Nephron progenitor cell (in vitro differentiated cells): ENCODE measurements around the gene HMGN3.

Source experiments
- DNase-seq: peaks from one replicate; pipeline ENCODE4 v3.0.0; 2021
- H3K27ac Mint-ChIP-seq: 2 replicates; pipeline ENCODE4 v1.8.0; 2021; ENCODE audit warnings: mild to moderate bottlenecking, moderate library complexity, mixed read lengths
- H3K27me3 Mint-ChIP-seq: 2 replicates; pipeline ENCODE4 v1.8.0; 2021; ENCODE audit warnings: mild to moderate bottlenecking, low read depth, mixed read lengths; ENCODE audit not compliant: poor library complexity
- H3K36me3 Mint-ChIP-seq: 2 replicates; pipeline ENCODE4 v1.8.0; 2021; ENCODE audit warnings: low read depth, mixed read lengths
- H3K4me1 Mint-ChIP-seq: 2 replicates; pipeline ENCODE4 v1.8.0; 2021; ENCODE audit warnings: mixed read lengths
- H3K4me3 Mint-ChIP-seq: 2 replicates; pipeline ENCODE4 v1.8.0; 2021; ENCODE audit warnings: mild to moderate bottlenecking, moderate library complexity, mixed read lengths
- H3K9me3 Mint-ChIP-seq: 2 replicates; pipeline ENCODE4 v1.8.0; 2021; ENCODE audit warnings: mild to moderate bottlenecking, moderate library complexity, mixed read lengths
- CTCF ChIP-seq: fragments of 200-600 bp; sonication (generic); IDR thresholded peaks from 2 replicates; pipeline ENCODE4 v1.5.0; 2021; ENCODE audit warnings: antibody characterized with exemption

Gene HMGN3

GRCh38 chr6:79186564-79186963 lies 47.9 kb downstream of the HMGN3 start:
- Mint-ChIP-seq H3K4me3 (no peak overlapping the region), H3K36me3 (no peaks in the 10 kb centered on the region), H3K4me1 (no peaks in the 10 kb centered on the region), H3K9me3 (peaks cover 5% of the 10 kb centered on the region), H3K27me3 (no peaks in the 10 kb centered on the region), H3K27ac (no peak overlapping the region)
- TF ChIP-seq CTCF, result no peak
- no peak for DNase-seq

GRCh38 chr6:79184641-79185040 lies 49.8 kb downstream of the HMGN3 start:
- no peaks in the 10 kb centered on the region for H3K4me1 Mint-ChIP-seq
- no peak overlapping the region for H3K27ac Mint-ChIP-seq
- H3K27me3 Mint-ChIP-seq, result no peaks in the 10 kb centered on the region
- no peak for TF ChIP-seq CTCF
- no peak for DNase-seq
- H3K36me3 Mint-ChIP-seq, result no peaks in the 10 kb centered on the region
- H3K9me3 Mint-ChIP-seq, result no peaks in the 10 kb centered on the region
- no peak overlapping the region for H3K4me3 Mint-ChIP-seq

GRCh38 chr6:79184086-79184485 lies 50.4 kb downstream of the HMGN3 start:
- Mint-ChIP-seq H3K27ac (no peak overlapping the region), H3K9me3 (no peaks in the 10 kb centered on the region), H3K4me3 (no peak overlapping the region), H3K27me3 (no peaks in the 10 kb centered on the region), H3K4me1 (no peaks in the 10 kb centered on the region), H3K36me3 (no peaks in the 10 kb centered on the region)
- no peak for DNase-seq
- no peak for TF ChIP-seq CTCF

- Mint-ChIP-seq H3K27me3 (no peaks in the 10 kb centered on the region), H3K4me3 (no peak overlapping the region), H3K36me3 (no peaks in the 10 kb centered on the region), H3K4me1 (no peaks in the 10 kb centered on the region), H3K9me3 (peaks cover 10% of the 10 kb centered on the region), H3K27ac (no peak overlapping the region)
- DNase-seq, result no peak
- no peak for TF ChIP-seq CTCF
These were observed 54.4 kb downstream of the HMGN3 start for GRCh38 chr6:79180052-79180451.

GRCh38 chr6:79173378-79173777 lies 61.1 kb downstream of the HMGN3 start:
- Mint-ChIP-seq H3K36me3 (no peaks in the 10 kb centered on the region), H3K27ac (no peak overlapping the region), H3K9me3 (peaks cover 10% of the 10 kb centered on the region), H3K4me1 (peaks cover 11% of the 10 kb centered on the region), H3K27me3 (peaks cover 6% of the 10 kb centered on the region), H3K4me3 (no peak overlapping the region)
- no peak for DNase-seq
- no peak for TF ChIP-seq CTCF

DNA sequence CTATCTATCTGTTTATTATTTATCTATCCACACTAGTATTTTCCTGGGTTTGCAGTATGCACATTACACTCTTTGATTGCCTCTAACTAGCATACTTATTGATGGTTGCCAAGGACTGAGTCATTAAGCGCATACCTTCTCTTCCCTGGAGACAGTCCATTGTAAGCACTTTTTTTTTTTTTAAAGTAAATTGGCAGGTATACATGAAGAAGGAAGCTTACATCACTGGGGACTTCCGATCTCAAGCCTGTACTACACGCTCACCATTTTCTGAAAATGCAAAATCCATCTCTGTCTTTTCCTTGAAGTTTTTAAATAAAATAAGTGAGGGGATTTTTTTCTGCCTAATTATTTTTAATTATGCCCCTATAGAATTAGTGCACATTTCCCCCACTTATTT lies 63.5 kb downstream of the HMGN3 start:
- Mint-ChIP-seq H3K9me3 (peaks cover 5% of the 10 kb centered on the region), H3K27ac (no peak overlapping the region), H3K4me1 (peaks cover 11% of the 10 kb centered on the region), H3K27me3 (peaks cover 6% of the 10 kb centered on the region), H3K4me3 (no peak overlapping the region), H3K36me3 (no peaks in the 10 kb centered on the region)
- DNase-seq, result no peak
- no peak for TF ChIP-seq CTCF
